A549 (cell line): Measurements from ENCODE around the gene KIF1A. TPM values are rescaled to one million over a fixed set of nuclear protein-coding genes. Genes with fewer than 3 reads are reported as not detected.

Source experiments
- ATAC-seq, 2 experiments: fragments of 200-7000 bp in 1 of 2; fragments of >200 bp in 1 of 2; cut with Nextera tagmentation in 1 of 2; cut with Tn5 transposase in 1 of 2; 3 replicates each; pipeline versions ENCODE4 v1.8.0 to v1.9.1; 2018 to 2020; ENCODE audit warnings: mild to moderate bottlenecking in 1 of 2, moderate library complexity in 1 of 2
- CTCF ChIA-PET: fragments of 300-600 bp; sonication (Branson Sonifier 250); formaldehyde crosslinking; extraction: SDS; loops from one replicate; lab custom pipeline; 2021; ENCODE audit warnings: antibody characterized with exemption, inconsistent platforms; lab: Yijun Ruan, JAX
- POLR2A ChIA-PET: fragments of 350-600 bp; formaldehyde crosslinking; extraction: SDS; loops from one replicate; lab custom pipeline; 2021; ENCODE audit warnings: antibody characterized with exemption, inconsistent platforms; lab: Yijun Ruan, JAX
- DNase-seq, 2 experiments: peaks; one replicate each; pipeline versions ENCODE4 v3.0.0 to v3.0.0-alpha.2; 2011 to 2016; ENCODE audit warnings: low read depth in 1 of 2, low spot score in 1 of 2
- FAIRE-seq: peaks from 2 replicates; lab custom pipeline; 2011; peaks lifted over from hg19 to GRCh38; lab: Jason Lieb, UNC
- H3K27ac ChIP-seq, 2 experiments: fragments of >200 bp; sonication (Bioruptor Twin); formaldehyde crosslinking; 3 replicates each; pipeline ENCODE4 v1.5.1; 2016 to 2017
- H3K4me1 ChIP-seq: fragments of >200 bp; sonication (Bioruptor Twin); formaldehyde crosslinking; 3 replicates; pipeline ENCODE4 v1.6.1; 2016
- H3K4me2 ChIP-seq: fragments of >200 bp; sonication (Bioruptor Twin); formaldehyde crosslinking; 3 replicates; pipeline ENCODE4 v1.6.1; 2016
- H3K4me3 ChIP-seq: fragments of >200 bp; sonication (Bioruptor Twin); formaldehyde crosslinking; 3 replicates; pipeline ENCODE4 v1.5.1; 2016
- H3K9me3 ChIP-seq: fragments of >200 bp; sonication (Bioruptor Twin); formaldehyde crosslinking; 3 replicates; pipeline ENCODE4 v1.6.1; 2016
- BCL3 ChIP-seq: fragments of >200 bp; sonication (Bioruptor Twin); formaldehyde crosslinking; IDR thresholded peaks from 3 replicates; pipeline ENCODE4 v1.6.1; 2016
- CHD2 ChIP-seq: fragments of 150-350 bp; IDR thresholded peaks from 2 replicates; pipeline ENCODE4 v1.6.1; 2014; ENCODE audit warnings: low read length; ENCODE audit not compliant: partially characterized antibody
- CHD4 ChIP-seq: fragments of 200-600 bp; sonication (generic); IDR thresholded peaks from 2 replicates; pipeline ENCODE4 v1.6.1; 2016; ENCODE audit warnings: antibody characterized with exemption, mild to moderate bottlenecking, borderline replicate concordance
- CTCF ChIP-seq: fragments of >200 bp; sonication (Bioruptor Twin); formaldehyde crosslinking; IDR thresholded peaks from 3 replicates; pipeline ENCODE4 v1.5.1; 2016
- ESRRA ChIP-seq: fragments of 150-350 bp; IDR thresholded peaks from 2 replicates; pipeline ENCODE4 v1.6.1; 2014; ENCODE audit warnings: mild to moderate bottlenecking, low read length, borderline replicate concordance
- FOSB ChIP-seq: fragments of 250-450 bp; sonication (Bioruptor Pico); IDR thresholded peaks from 2 replicates; pipeline ENCODE4 v1.5.0; 2020; ENCODE audit warnings: mild to moderate bottlenecking, moderate library complexity
- FOXS1 ChIP-seq: fragments of 250-450 bp; sonication (Bioruptor Pico); IDR thresholded peaks from 2 replicates; pipeline ENCODE4 v1.5.0; 2020; ENCODE audit warnings: mild to moderate bottlenecking, moderate library complexity
- HDAC2 ChIP-seq: fragments of 200-600 bp; sonication (generic); IDR thresholded peaks from 2 replicates; pipeline ENCODE4 v1.6.1; 2016
- HES2 ChIP-seq: fragments of >200 bp; sonication (Bioruptor Twin); formaldehyde crosslinking; IDR thresholded peaks from 2 replicates; pipeline ENCODE4 v1.6.1; 2016
- HOXA7 ChIP-seq: fragments of 250-450 bp; sonication (Bioruptor Pico); IDR thresholded peaks from 2 replicates; pipeline ENCODE4 v1.5.0; 2020; ENCODE audit warnings: mild to moderate bottlenecking, moderate library complexity
- JUNB ChIP-seq: fragments of >200 bp; sonication (Bioruptor Twin); formaldehyde crosslinking; IDR thresholded peaks from 2 replicates; pipeline ENCODE4 v1.6.1; 2016
- MAFK ChIP-seq: fragments of 450-650 bp; IDR thresholded peaks from 2 replicates; pipeline ENCODE4 v1.6.1; 2014; ENCODE audit not compliant: partially characterized antibody
- MAZ ChIP-seq: fragments of 150-350 bp; IDR thresholded peaks from 2 replicates; pipeline ENCODE4 v1.6.1; 2014; ENCODE audit warnings: antibody characterized with exemption, low read depth, low read length, borderline replicate concordance
- POLR2A ChIP-seq: IDR thresholded peaks from 2 replicates; pipeline ENCODE4 v1.6.1; 2012; ENCODE audit warnings: mild to moderate bottlenecking, low read length
- REST ChIP-seq: fragments of 200-600 bp; sonication (generic); IDR thresholded peaks from 2 replicates; pipeline ENCODE4 v1.6.1; 2016; ENCODE audit warnings: antibody characterized with exemption, mild to moderate bottlenecking, moderate library complexity
- RFX5 ChIP-seq: fragments of 450-650 bp; IDR thresholded peaks from 2 replicates; pipeline ENCODE4 v1.7.1; 2014; ENCODE audit warnings: antibody characterized with exemption, mild to moderate bottlenecking, moderate library complexity
- SREBF2 ChIP-seq: fragments of 450-650 bp; IDR thresholded peaks from 2 replicates; pipeline ENCODE4 v1.6.1; 2014; ENCODE audit warnings: mild to moderate bottlenecking, moderate library complexity
- USF2 ChIP-seq: fragments of 450-650 bp; IDR thresholded peaks from 2 replicates; pipeline ENCODE4 v1.6.1; 2014; ENCODE audit warnings: antibody characterized with exemption
- ZFP36 ChIP-seq: fragments of 450-650 bp; IDR thresholded peaks from 2 replicates; pipeline ENCODE4 v1.6.1; 2014; ENCODE audit warnings: borderline replicate concordance; ENCODE audit not compliant: partially characterized antibody
- ZNF302 ChIP-seq: fragments of 250-450 bp; sonication (Bioruptor Pico); IDR thresholded peaks from 2 replicates; pipeline ENCODE4 v1.9.0; 2021; ENCODE audit warnings: inconsistent platforms, mild to moderate bottlenecking, moderate library complexity
- WGBS: methylation state at CpG from one replicate; pipeline ENCODE4 v1.1.6; 2017; ENCODE audit errors: missing lambda C conversion rate; 5-methylcytosine and 5-hydroxymethylcytosine counted together
- polyA plus RNA-seq, 4 experiments: library from polyadenylated mRNA; depleted of rRNA in 3 of 4; stranded (reverse); fragments of >200 nt; fragmentation: RNase III in 1 of 4; extraction: RNeasy Plus Mini Kit Qiagen cat#74134 plus additional on column Dnase treatment in 1 of 4; gene quantifications; 2 replicates in 3 of 4; 3 replicates in 1 of 4; pipeline ENCODE4 v1.2.3, GENCODE V29; 2011 to 2017

KIF1A gene
- polyA plus RNA-seq, 2 of the 4 experiments (the other 2 are of a cell fraction): 0.28 to 0.50 TPM

- H3K4me2 ChIP-seq: no peak overlapping the region
- no peak for FAIRE-seq
- peak; percentile 26 to 27; a peak in 3 of 6 replicates for ATAC-seq
- no peaks in the 10 kb centered on the region for H3K4me1 ChIP-seq
- POLR2A ChIA-PET: no interaction called here
- no peaks in the 10 kb centered on the region for H3K9me3 ChIP-seq
- no peak for DNase-seq
- H3K27ac ChIP-seq: no peak overlapping the region
- TF ChIP-seq ESRRA (no peak), POLR2A (no peak), FOSB (no peak), BCL3 (no peak), HES2 (no peak), JUNB (no peak), USF2 (no peak), RFX5 (no peak), MAFK (no peak), FOXS1 (CRISPR knock-in tag) (no peak), HOXA7 (CRISPR knock-in tag) (no peak), ZNF302 (no peak)
- CTCF ChIA-PET: no interaction called here
- WGBS: 56% methylated on average over 10 of the region's 10 CpGs
- no peak overlapping the region for H3K4me3 ChIP-seq
These were observed 87.0 kb downstream of the KIF1A start for GRCh38 chr2:240732911-240733622.

GRCh38 chr2:240732184-240732583, 87.8 kb downstream of the KIF1A start:
- WGBS: 37% methylated on average over 3 of the region's 5 CpGs
- ChIA-PET CTCF (no interaction called here), POLR2A (no interaction called here)
- no peaks in the 10 kb centered on the region for H3K4me1 ChIP-seq
- H3K27ac ChIP-seq: no peak overlapping the region
- no peak overlapping the region for H3K4me2 ChIP-seq
- no peak overlapping the region for H3K4me3 ChIP-seq
- no peak for TF ChIP-seq REST
- no peak for ATAC-seq
- H3K9me3 ChIP-seq: no peaks in the 10 kb centered on the region
- FAIRE-seq: no peak
- no peak for DNase-seq

GRCh38 chr2:240731178-240731545, 88.9 kb downstream of the KIF1A start:
- ChIA-PET POLR2A (no interaction called here), CTCF (no interaction called here)
- FAIRE-seq: no peak
- Histone ChIP-seq H3K9me3 (no peaks in the 10 kb centered on the region), H3K4me1 (no peaks in the 10 kb centered on the region), H3K27ac (no peak overlapping the region), H3K4me3 (no peak overlapping the region), H3K4me2 (no peak overlapping the region)
- 42% methylated on average over 9 of the region's 9 CpGs for WGBS
- no peak for DNase-seq
- ATAC-seq: no peak
- TF ChIP-seq ESRRA (no peak), HDAC2 (no peak), ZFP36 (no peak), CHD2 (no peak), USF2 (no peak), MAZ (no peak), CTCF (no peak), ZNF302 (no peak), SREBF2 (no peak), CHD4 (no peak), REST (no peak), MAFK (no peak)
